DMS153 (cell line): ENCODE measurements around the gene CPLX4.

Source experiments
- DNase-seq: peaks from one replicate; lab custom pipeline; 2025; lab: John Stamatoyannopoulos, UW

CPLX4 gene, protein sequence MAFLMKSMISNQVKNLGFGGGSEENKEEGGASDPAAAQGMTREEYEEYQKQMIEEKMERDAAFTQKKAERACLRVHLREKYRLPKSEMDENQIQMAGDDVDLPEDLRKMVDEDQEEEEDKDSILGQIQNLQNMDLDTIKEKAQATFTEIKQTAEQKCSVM

DNA sequence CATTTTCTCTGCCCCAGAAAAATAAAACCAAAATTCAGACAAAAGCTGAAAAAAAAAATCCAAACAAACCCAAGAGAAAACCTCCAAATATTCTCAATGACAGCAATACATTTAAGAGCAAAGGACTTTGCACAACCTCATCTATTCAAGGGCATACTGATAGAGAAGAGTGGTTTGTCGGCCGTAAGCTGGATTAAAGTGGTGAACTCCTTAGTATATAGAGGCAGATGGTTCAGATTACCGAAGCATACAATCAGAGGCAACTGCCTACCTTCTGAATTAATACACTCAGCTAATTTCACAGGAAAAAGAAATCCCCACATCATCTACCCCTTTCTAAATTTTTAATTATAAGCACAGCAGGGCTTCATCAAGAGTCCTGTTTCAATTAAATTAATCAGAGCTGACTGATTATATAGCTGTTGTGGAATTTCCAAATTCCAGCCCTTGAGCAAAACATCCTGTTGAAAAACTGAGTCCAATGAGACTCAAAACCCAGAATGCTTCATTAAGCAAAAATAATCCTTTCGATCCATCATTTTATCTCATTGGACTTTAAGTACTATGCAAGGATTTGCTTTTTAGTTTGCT is at the start of gene CPLX4:
Gene CPLX4, minus strand, starts transcription at position 190 of the 591 bp plus-strand sequence. Its CDS starts 187 bp downstream, at position 3.
- DNase-seq = no peak

DNA sequence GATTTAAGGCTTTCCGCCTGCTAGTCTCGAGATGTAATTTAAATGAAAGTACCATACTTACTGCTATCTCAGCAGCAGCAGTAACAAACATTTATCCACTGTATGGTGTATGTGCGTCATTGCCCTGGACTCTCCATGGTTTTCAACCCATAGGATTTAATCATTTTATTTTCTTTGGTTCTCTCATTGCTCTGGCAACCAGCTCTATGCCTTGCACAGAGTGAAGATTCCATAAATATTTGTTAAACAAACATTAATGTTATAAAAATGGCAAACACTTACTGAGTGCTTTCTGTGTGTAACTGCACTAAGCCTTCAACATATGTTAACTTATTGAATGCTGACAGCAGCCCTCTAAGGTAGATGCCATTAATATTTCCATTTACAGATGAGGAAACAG is 41.9 kb upstream of the CPLX4 start:
- DNase-seq = no peak

DNA sequence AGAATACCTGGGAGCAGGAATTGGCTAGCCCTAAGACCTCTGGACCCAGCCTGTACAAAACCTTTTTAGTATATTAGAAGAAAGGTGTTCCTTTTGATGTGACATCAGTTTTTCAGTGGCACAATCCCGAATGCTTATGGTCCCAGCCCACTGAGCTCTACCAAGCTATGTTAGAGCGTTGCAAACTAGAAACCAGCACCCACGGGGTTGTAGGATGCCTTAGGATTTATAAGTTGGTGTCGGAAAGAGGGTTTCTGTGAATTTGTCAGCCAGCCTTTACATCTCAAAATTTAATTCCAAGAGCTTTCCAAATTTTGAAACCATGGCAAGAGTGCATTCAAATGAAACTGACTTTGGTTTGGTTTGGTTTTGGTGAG is 41.1 kb upstream of the CPLX4 start:
- DNase-seq = no peak

DNA sequence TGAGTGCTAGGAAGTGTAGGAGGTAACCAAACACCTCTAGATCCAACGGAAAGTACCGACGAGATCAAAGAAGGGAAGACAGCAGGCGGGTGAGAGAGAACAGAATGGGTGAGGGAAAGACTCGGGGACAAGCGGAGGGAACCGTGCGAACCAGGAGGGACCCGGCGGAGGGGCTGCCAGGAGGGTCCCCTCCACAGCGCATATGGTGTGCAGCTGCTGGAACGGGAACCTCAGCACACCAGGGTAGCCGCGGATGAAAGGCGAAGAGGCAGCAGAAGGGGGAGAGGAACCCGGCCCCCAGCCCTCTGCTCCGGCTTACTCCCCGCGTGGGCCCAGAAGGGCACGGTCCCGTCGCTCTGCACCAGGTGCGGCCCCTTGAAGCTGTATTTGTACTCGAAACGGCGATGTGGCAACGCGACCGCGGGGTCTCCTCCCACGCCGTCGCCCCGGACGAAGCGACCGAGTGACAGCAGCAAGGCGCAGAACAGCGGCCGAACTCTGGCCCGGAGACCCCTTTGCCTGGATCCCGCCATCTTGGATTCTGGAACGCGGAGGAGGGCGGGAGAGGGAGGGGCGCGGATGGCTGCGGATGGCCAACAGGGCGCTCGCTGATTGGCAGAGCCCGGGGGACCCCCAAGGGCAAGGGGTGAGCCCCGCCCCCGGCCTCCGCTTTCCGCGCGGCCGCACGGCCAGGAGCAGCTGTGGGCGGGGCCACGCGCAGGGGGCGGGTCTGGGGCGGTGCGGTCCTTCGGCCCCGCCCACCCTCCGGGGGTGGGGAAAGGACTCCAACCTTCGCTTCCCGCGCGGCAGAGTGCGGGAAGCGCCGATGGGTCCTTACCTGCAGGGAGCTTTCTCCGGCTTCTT is 40.5 kb upstream of the CPLX4 start, which contains the start of gene LMAN1:
Gene LMAN1, minus strand, starts transcription at position 554 of the 864 bp plus-strand sequence. Its CDS starts 21 bp downstream, at position 533.
- peak; percentile 87 for DNase-seq

DNA sequence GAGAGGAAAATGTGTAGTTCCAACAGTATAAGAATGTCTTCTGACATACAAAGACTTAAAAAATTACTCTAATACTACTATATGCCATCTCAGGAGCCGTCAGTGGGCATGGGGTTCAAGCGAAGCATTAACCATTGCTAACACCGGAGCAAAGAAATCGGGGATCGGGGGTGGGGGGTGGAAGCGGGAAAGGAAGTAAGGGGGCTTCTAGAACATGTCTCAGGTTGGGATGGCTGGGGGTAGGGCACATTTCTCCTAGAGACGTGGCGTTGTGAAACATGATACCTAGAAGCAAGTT is 39.9 kb upstream of the CPLX4 start:
- DNase-seq = no peak

DNA sequence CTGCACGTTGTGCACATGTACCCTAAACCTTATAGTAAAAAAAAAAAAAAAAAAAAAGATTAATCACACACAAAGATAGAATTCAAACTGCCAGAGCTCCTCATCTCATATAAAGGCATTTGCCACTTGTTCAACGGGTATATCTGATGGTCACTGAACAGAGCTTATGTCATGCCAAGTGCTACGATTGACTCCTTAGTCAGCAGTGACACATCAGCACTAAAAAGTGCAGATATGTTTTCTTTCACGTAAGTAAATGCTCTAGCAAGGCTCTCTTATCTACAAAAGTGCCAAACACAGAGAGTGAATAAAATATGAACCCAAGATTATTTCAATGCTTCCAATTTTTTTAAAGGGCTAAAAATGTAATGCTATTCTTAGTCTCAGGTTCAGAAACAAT is 39.5 kb upstream of the CPLX4 start:
- DNase-seq = no peak

DNA sequence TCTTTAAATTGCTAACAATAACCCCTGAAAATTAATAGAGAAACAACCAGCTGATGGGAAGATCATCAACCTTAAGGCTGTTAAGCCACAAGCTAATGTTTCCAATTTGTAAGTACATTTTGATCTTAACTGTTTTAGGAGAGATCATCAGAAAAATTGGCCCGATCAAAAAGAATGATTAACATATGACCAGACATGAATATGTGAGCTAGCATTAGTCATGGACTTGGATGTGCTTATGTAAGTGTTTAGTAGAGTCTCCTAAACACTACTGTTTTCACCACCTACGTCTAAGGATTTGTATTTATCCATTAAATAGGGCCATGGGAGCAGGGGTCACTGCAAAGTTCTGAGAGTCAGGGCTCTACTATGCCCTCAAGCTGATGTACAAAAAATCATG is 36.3 kb upstream of the CPLX4 start:
- no peak for DNase-seq

DNA sequence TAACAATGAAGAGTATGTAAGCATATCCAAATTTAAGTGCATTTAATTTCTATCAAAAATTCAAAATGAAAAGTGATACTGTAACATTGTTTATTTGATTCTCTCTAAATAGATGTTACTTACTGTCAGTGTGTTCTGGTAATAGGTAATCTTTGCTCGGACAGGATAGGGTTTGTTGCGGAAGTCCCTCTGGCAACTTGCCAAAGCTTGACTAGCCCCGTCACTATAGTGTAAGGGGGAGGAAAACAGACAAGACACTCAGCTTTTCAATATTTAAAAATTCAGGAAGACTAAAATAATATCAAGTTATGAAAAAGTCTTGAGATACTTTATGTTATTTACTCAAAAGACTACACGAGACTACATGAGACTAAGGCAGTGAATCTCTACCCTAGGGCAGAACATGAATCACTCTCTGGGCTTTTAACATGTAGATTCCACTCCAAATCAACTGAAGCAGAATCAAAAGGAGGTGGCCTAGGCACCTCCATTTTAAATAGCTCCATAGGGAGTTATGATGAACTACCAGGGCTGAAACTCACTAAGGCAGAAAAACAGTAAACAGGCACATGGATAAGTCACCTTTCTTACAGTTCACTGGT is 34.7 kb upstream of the CPLX4 start:
- no peak for DNase-seq

DNA sequence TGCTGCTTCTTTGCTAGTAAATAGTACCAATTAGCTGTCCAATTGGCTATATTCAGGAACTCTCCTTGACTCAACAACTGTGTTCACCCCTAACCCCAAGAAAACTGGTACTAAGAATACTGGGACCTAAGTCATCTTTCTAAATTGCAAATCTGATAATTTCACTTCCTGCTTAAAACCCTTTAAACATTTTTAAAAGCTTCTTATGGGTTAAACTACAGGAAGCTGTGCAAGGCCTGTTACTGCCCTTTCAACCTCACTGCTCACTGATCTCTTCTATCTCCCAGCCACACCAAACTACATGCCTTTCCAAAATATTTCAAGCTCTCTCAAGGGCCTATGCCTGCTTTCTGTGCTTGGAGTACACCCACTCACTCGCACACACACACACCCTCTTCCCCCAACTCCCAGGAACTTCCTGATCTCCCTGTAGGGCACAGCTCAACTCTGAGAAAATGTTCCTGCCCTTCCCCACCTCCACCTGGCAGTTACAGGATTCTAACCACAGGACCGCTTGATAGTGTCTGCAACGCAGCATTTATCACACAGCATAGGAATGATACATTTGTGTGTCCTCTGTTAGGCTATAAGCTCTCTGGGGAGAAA is 33.9 kb upstream of the CPLX4 start:
- DNase-seq = no peak

DNA sequence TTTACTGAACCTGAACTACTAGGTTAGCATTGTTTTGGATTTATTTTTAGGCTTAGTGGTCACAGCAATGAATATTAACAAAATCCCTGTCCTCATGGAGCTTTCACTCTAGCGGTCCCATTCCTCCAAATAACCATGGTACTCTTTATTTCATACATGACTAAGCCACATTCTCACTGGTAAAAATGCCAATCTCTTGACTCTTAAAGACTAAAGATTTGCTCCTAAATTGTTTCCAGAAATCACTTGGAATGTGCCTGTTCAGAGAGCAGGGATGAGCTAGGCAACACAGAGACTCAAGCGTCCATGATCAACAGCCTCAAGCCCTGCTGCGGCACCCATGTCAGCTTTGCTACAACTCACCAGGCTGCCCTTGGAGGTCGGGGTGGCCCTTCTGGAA is 27.1 kb upstream of the CPLX4 start:
- no peak for DNase-seq

DNA sequence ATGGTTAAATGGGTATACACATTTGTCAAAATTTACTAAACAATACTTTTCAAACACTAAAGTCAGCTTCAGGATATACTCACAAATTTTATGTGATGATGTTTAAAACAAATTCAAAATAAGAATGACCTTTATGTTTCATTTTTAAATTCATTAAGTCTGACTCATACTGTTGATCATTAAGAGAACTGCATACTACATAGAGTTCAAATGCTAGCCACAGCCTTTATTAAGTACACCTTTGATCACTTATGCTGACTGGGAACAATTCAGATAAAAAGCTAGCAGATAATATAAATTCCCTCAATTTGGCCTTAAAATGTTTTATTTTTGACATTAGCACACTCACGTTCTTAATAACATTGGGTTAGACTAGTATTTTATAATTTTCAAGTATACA is 26.5 kb upstream of the CPLX4 start:
- no peak for DNase-seq

DNA sequence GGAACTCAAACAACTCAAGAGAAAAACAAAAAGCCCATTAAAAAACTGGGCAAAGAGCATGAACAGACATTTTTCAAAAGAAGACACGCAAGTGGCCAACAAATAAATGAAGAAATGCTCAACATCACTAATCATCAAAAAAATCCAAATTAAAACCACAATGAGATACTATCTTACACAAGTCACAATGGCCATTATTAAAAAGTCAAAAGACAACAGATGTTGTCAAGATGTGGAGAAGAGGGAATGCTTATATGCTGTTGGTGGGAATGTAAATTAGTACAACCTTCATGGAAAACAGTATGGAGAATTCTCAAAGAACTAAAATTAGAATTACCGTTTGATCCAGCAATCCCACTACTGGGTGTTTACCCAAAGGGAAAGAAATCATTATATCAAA is 25.5 kb upstream of the CPLX4 start:
- DNase-seq = no peak

DNA sequence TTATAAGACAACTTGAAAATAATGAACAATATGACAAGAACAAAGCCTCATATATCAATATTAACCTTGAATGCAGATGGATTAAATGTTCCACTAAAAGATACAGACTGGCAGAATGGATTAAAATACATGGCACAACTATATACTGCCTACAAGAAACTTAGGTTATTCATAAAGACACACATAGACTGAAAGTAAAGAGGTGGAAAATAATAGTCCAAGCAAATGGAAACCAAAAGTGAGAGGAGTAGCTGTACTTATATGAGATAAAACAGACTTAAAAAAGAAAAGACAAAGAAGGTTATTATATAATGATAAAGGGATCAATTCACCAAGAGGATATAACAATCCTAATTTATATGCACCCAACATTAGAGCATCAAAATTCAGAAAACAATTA is 22.4 kb upstream of the CPLX4 start:
- DNase-seq = no peak

DNA sequence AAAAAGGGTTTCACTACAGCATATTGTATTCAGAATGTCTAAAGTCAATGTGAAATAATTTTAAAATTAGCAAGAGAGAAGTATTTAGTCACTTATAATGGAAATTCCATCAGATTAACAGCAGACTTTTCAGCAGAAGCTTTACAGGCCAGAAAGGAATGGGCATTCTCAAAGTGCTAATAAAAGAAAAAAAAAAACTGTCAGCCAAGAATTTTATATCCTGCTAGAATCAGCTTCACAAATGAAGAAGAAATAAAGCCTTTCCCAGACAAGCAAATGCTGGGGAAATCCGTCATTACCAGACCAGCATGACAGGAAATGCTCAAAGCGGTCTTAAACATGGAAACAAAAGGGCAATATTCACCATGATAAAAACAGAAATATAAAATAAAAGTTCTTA is 21.9 kb upstream of the CPLX4 start:
- DNase-seq = no peak

DNA sequence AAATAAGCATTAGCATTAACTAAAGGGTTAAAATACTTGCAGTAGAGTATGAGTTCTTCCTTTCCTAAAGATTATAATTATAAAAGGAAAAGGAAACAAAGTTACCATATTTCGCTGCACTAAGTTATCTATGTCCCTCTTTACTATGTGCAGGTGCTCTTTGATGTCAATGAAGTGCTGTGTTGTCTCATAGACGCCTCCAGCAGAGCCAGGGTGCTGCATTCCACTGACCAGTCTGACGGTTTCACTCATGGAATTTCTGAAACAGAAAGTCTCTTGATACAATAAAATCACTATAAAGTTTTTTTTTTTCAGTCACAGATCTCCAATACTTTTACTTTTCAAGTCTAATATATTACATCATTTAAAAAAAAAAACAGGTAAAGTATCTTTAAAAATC is 14.5 kb upstream of the CPLX4 start:
- DNase-seq = no peak

DNA sequence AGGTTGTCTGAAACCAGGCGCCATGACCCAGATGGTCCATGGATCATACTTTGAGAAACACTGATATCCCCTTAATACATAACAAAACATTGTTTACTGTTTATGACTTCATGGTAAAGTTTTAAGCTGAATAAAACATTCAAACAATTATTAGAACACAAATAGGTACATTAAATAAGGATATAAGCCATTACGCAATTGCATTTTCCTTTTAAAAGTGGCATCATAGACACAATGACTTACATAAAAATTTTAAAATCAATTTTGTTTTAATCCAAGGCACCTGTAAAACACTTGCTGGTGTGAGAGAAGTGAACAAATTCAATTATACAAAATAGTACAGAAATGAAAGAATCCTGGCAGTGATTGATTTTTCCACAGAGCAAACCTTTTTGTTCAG is 10.2 kb upstream of the CPLX4 start:
- no peak for DNase-seq

DNA sequence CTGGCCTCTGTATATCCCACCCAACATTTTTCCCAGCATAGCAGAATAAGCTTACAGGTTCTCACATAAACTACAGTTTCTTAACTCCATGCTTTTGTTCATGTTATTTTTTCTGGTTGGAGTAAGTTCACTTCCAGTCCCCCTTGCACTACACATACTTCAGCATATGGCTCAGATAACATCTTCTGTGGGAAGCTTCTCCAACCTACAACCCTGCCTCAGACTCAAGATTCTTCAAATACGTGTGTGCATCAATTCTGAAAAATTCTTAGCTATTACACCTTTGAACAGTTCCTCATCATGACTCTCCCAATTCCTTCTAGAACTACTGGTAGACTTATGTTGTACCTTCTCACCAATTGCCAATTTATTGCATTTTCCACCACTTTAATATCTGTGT is 7.5 kb upstream of the CPLX4 start:
- no peak for DNase-seq

DNA sequence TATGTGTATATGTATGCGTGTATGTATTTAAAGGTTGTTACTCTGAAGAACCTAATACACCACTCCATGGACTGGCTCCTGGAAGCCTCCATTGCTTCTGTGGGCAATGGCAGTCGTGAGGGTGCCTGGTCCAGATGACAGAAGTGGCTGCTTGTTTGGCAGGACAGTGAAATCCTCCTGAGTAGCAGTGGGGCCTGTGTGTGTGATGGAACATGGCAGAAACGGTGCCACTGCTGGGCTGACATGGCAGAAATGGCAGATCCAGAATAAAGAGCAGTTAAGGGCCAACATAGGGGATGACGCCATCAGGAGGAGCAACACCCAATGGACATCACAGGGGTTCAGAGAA is 6.1 kb upstream of the CPLX4 start:
- no peak for DNase-seq

DNA sequence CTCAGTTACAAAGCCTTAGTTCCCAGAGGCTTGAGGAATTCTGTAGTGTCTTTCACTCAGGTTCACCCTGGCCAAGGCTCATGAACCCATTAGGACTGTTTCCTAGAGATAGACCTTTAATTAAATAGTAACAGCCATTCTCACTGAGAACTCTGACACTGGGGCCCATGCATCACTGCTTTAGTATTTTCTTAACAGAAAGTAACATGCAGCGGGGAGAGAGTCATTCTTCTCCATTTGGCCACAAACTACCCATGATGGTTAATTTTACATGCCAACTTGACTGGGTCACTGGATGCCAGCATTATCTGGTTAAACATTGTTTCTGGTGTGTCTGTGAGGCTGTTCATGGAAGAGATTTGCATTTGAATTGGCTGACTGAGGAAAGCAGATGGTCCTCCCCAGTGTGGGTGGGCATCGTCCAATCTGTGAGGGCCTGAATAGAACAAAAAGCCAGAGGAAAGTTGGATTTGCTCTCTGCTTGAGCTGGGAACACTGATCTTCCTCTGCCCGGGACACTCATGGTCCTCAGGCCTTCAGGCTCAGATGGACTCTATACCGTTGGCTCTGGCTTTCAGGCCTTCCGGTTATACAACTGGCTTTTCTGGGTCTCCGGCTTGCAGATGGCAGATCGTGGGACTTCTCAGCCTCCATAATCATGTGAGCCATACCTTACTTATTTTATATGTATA is 5.6 kb upstream of the CPLX4 start:
- DNase-seq = no peak

DNA sequence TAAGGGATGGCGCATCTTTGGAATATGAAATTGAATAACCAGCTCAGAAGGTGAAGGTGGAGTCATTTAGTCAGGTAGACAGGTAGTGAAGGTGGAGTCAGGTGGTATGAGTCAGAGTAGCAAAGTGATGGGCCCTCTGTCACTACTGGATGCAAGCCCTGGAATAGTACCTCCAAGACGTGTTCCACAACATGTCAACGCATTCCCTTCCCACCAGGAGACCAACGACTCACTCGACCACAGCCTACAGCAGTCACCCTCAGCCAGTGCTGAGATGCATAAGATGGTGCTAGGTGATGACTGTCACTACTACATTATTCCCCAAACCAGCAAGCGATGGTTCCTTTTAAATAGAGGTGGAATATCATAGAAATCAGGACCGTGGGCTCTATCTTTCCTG is 6.8 kb downstream of the CPLX4 start:
- DNase-seq = no peak

DNA sequence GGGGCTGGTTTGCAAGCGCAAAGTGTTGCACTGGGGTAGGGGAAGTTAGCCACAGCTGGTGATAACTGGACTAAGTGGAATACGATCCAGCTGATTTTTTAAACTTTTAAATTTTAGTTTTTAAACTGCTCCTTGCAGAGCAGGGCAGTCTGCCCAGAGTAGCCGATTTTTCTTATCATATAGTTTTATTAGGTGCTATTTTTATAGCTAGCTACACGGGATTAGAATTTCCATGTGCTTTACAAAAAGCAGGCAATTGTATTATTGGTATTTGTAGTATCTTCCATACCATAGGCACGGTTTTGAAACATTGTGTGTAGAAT is 9.6 kb downstream of the CPLX4 start:
- no peak for DNase-seq

DNA sequence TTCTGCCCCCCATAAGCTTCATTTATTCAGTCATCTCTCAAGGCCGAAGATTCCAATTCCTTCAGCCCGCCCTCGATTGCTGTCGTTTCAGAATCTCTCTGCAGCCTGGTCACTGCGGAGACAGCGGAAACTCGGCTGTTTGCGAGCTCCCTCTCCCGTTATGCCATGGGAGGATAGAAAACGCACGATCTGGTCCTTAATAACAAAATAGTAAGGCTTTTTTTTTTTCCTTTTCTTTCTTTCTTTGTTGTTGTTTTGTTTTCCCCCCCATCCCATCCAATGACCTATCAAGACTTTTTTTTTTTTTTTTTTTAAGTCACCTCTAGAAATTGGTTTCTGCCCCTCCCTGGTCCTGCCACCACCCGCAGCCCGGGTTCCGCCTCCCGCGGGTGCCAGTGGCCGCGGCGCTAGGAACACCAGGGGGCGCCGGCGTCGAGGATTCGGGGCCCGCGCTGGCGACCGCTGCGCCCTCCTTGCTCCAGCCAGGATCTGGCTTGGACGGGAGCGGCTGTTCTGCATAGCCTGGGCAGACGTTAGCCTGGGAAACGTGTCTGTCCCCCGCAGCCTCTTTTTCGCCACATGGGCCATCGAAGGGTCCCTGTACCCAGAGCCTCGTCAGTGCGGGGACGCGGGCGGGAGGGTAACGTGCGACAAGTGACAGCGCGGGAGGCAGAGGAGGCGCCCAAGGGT is 10.1 kb downstream of the CPLX4 start:
- peak; percentile 55 for DNase-seq
